ENCODE measurements around the gene LSM3. TPM values are rescaled to one million over a fixed set of nuclear protein-coding genes. Genes with fewer than 3 reads are reported as not detected.

Gene LSM3
- total and polyA plus RNA-seq, 9 of the 15 experiments (the other 6 are each of a cell fraction or from before 2014, with no cell fraction given) = 33.8 to 203 (median 61.2) TPM

GRCh38 chr3:14203521-14204079 is 25.0 kb downstream of the LSM3 start (continued):
- TF ChIP-seq, protein P1, sequence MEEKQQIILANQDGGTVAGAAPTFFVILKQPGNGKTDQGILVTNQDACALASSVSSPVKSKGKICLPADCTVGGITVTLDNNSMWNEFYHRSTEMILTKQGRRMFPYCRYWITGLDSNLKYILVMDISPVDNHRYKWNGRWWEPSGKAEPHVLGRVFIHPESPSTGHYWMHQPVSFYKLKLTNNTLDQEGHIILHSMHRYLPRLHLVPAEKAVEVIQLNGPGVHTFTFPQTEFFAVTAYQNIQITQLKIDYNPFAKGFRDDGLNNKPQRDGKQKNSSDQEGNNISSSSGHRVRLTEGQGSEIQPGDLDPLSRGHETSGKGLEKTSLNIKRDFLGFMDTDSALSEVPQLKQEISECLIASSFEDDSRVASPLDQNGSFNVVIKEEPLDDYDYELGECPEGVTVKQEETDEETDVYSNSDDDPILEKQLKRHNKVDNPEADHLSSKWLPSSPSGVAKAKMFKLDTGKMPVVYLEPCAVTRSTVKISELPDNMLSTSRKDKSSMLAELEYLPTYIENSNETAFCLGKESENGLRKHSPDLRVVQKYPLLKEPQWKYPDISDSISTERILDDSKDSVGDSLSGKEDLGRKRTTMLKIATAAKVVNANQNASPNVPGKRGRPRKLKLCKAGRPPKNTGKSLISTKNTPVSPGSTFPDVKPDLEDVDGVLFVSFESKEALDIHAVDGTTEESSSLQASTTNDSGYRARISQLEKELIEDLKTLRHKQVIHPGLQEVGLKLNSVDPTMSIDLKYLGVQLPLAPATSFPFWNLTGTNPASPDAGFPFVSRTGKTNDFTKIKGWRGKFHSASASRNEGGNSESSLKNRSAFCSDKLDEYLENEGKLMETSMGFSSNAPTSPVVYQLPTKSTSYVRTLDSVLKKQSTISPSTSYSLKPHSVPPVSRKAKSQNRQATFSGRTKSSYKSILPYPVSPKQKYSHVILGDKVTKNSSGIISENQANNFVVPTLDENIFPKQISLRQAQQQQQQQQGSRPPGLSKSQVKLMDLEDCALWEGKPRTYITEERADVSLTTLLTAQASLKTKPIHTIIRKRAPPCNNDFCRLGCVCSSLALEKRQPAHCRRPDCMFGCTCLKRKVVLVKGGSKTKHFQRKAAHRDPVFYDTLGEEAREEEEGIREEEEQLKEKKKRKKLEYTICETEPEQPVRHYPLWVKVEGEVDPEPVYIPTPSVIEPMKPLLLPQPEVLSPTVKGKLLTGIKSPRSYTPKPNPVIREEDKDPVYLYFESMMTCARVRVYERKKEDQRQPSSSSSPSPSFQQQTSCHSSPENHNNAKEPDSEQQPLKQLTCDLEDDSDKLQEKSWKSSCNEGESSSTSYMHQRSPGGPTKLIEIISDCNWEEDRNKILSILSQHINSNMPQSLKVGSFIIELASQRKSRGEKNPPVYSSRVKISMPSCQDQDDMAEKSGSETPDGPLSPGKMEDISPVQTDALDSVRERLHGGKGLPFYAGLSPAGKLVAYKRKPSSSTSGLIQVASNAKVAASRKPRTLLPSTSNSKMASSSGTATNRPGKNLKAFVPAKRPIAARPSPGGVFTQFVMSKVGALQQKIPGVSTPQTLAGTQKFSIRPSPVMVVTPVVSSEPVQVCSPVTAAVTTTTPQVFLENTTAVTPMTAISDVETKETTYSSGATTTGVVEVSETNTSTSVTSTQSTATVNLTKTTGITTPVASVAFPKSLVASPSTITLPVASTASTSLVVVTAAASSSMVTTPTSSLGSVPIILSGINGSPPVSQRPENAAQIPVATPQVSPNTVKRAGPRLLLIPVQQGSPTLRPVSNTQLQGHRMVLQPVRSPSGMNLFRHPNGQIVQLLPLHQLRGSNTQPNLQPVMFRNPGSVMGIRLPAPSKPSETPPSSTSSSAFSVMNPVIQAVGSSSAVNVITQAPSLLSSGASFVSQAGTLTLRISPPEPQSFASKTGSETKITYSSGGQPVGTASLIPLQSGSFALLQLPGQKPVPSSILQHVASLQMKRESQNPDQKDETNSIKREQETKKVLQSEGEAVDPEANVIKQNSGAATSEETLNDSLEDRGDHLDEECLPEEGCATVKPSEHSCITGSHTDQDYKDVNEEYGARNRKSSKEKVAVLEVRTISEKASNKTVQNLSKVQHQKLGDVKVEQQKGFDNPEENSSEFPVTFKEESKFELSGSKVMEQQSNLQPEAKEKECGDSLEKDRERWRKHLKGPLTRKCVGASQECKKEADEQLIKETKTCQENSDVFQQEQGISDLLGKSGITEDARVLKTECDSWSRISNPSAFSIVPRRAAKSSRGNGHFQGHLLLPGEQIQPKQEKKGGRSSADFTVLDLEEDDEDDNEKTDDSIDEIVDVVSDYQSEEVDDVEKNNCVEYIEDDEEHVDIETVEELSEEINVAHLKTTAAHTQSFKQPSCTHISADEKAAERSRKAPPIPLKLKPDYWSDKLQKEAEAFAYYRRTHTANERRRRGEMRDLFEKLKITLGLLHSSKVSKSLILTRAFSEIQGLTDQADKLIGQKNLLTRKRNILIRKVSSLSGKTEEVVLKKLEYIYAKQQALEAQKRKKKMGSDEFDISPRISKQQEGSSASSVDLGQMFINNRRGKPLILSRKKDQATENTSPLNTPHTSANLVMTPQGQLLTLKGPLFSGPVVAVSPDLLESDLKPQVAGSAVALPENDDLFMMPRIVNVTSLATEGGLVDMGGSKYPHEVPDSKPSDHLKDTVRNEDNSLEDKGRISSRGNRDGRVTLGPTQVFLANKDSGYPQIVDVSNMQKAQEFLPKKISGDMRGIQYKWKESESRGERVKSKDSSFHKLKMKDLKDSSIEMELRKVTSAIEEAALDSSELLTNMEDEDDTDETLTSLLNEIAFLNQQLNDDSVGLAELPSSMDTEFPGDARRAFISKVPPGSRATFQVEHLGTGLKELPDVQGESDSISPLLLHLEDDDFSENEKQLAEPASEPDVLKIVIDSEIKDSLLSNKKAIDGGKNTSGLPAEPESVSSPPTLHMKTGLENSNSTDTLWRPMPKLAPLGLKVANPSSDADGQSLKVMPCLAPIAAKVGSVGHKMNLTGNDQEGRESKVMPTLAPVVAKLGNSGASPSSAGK (IDR thresholded peaks at IDR 0.05) = peak; percentile 78
- TF ChIP-seq, protein P2, sequence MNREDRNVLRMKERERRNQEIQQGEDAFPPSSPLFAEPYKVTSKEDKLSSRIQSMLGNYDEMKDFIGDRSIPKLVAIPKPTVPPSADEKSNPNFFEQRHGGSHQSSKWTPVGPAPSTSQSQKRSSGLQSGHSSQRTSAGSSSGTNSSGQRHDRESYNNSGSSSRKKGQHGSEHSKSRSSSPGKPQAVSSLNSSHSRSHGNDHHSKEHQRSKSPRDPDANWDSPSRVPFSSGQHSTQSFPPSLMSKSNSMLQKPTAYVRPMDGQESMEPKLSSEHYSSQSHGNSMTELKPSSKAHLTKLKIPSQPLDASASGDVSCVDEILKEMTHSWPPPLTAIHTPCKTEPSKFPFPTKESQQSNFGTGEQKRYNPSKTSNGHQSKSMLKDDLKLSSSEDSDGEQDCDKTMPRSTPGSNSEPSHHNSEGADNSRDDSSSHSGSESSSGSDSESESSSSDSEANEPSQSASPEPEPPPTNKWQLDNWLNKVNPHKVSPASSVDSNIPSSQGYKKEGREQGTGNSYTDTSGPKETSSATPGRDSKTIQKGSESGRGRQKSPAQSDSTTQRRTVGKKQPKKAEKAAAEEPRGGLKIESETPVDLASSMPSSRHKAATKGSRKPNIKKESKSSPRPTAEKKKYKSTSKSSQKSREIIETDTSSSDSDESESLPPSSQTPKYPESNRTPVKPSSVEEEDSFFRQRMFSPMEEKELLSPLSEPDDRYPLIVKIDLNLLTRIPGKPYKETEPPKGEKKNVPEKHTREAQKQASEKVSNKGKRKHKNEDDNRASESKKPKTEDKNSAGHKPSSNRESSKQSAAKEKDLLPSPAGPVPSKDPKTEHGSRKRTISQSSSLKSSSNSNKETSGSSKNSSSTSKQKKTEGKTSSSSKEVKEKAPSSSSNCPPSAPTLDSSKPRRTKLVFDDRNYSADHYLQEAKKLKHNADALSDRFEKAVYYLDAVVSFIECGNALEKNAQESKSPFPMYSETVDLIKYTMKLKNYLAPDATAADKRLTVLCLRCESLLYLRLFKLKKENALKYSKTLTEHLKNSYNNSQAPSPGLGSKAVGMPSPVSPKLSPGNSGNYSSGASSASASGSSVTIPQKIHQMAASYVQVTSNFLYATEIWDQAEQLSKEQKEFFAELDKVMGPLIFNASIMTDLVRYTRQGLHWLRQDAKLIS (CRISPR knock-in tag; IDR thresholded peaks at IDR 0.05) = peak; percentile 47; the same call in 1 of the 2 replicates
- TF ChIP-seq, protein P3, sequence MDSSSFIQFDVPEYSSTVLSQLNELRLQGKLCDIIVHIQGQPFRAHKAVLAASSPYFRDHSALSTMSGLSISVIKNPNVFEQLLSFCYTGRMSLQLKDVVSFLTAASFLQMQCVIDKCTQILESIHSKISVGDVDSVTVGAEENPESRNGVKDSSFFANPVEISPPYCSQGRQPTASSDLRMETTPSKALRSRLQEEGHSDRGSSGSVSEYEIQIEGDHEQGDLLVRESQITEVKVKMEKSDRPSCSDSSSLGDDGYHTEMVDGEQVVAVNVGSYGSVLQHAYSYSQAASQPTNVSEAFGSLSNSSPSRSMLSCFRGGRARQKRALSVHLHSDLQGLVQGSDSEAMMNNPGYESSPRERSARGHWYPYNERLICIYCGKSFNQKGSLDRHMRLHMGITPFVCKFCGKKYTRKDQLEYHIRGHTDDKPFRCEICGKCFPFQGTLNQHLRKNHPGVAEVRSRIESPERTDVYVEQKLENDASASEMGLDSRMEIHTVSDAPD (CRISPR knock-in tag; IDR thresholded peaks at IDR 0.05) = peak; percentile 61; the same call in 1 of the 2 replicates
- 0 out of 2 replicates have a peak, but pooled peaks have one; percentile 17 for TF ChIP-seq HMBOX1 (IDR thresholded peaks at IDR 0.05)
- no peak for TF ChIP-seq RFX5 (IDR thresholded peaks at IDR 0.05; ENCODE audit: low read depth, low read length)
- TF ChIP-seq NFE2 (IDR thresholded peaks at IDR 0.05; ENCODE audit: low read depth) = no peak; the same call in 1 of the 2 replicates

All from K562 (cell line).